Caki2 (cell line): ENCODE data around the gene APH1B. TPM values are rescaled to one million over a fixed set of nuclear protein-coding genes. Genes with fewer than 3 reads are reported as not detected.

Source experiments
- DNase-seq: peaks from one replicate; pipeline ENCODE4 v3.0.0-alpha.2; 2015; ENCODE audit warnings: low read depth
- in situ Hi-C: cut with HindIII; loops from 2 replicates; pipeline ENCODE4 v1.10.0; 2016; ENCODE audit warnings: low sequenced_read_pairs, low pct_unique_long_range_greater_than_20kb, mixed read lengths
- total RNA-seq: library from RNA; depleted of rRNA; stranded (reverse); fragments of >200 nt; shearing (Covaris generic); gene quantifications from 2 replicates; pipeline ENCODE4 v1.2.3, GENCODE V29; 2014; ENCODE audit warnings: low replicate concordance

APH1B gene
- total RNA-seq, 1 experiment from 2014 or later = 5.1 TPM

GRCh38 chr15:63246691-63247469 is 30.5 kb upstream of the APH1B start:
- in situ Hi-C loops = no loop called here
- no peak for DNase-seq

- DNase-seq = peak; percentile 21
- in situ Hi-C loops = no loop called here
Observed at GRCh38 chr15:63250312-63250965, 27.0 kb upstream of the APH1B start.

- in situ Hi-C loops = no loop called here
- DNase-seq = no peak
Observed at GRCh38 chr15:63251701-63252100, 25.7 kb upstream of the APH1B start.

GRCh38 chr15:63252292-63252691 is 25.1 kb upstream of the APH1B start:
- in situ Hi-C loops = no loop called here
- no peak for DNase-seq

GRCh38 chr15:63254991-63255390 is 22.4 kb upstream of the APH1B start:
- in situ Hi-C loops = no loop called here
- DNase-seq = no peak

- in situ Hi-C loops = no loop called here
- DNase-seq = no peak
Observed at GRCh38 chr15:63255489-63255990, 21.9 kb upstream of the APH1B start.

GRCh38 chr15:63256433-63257274 is 20.8 kb upstream of the APH1B start:
- in situ Hi-C loops = no loop called here
- DNase-seq = peak; percentile 45

- in situ Hi-C loops = no loop called here
- DNase-seq = no peak
Observed at GRCh38 chr15:63258658-63259057, 18.7 kb upstream of the APH1B start.

- no peak for DNase-seq
- in situ Hi-C loops = no loop called here
Observed at GRCh38 chr15:63260791-63261190, 16.6 kb upstream of the APH1B start.

- DNase-seq = no peak
- in situ Hi-C loops = no loop called here
Observed at GRCh38 chr15:63261311-63261710, 16.1 kb upstream of the APH1B start.

- in situ Hi-C loops = no loop called here
Observed at GRCh38 chr15:63263519-63263918, 13.9 kb upstream of the APH1B start.

GRCh38 chr15:63264688-63265293 is 12.6 kb upstream of the APH1B start:
- in situ Hi-C loops = no loop called here
- DNase-seq = no peak

More at GRCh38 chr15:63263519-63263918, 13.9 kb upstream of the APH1B start:
- DNase-seq = no peak

GRCh38 chr15:63274427-63274826 is 3.0 kb upstream of the APH1B start:
- no peak for DNase-seq
- in situ Hi-C loops = no loop called here

- in situ Hi-C loops = no loop called here
- DNase-seq = no peak
Observed at GRCh38 chr15:63276342-63277037, 915 bp upstream of the APH1B start.

- in situ Hi-C loops = no loop called here
- DNase-seq = no peak
Observed at GRCh38 chr15:63277893-63278456, 570 bp downstream of the APH1B start.

GRCh38 chr15:63283126-63283525 is 5.7 kb downstream of the APH1B start:
- in situ Hi-C loops = no loop called here
- no peak for DNase-seq

- no peak for DNase-seq
- in situ Hi-C loops = no loop called here
Observed at GRCh38 chr15:63284335-63284734, 6.9 kb downstream of the APH1B start.

- in situ Hi-C loops = no loop called here
- DNase-seq = no peak
Observed at GRCh38 chr15:63287109-63287508, 9.7 kb downstream of the APH1B start.
